GM10266 (cell line): ENCODE results near the gene SLC23A2.

Source experiments
- DNase-seq: peaks from one replicate; pipeline ENCODE4 v3.0.0; 2012; ENCODE audit errors: extremely low spot score
- CTCF ChIP-seq: IDR thresholded peaks from 2 replicates; pipeline ENCODE4 v1.5.1; 2012; ENCODE audit warnings: mild to moderate bottlenecking, low read depth; ENCODE audit not compliant: control insufficient read depth, insufficient read depth; ENCODE audit errors: missing control alignments

The SLC23A2 gene

GRCh38 chr20:4810426-4811019 lies 190.8 kb downstream of the SLC23A2 start:
- TF ChIP-seq CTCF = no peak

GRCh38 chr20:4809707-4810106 lies 191.6 kb downstream of the SLC23A2 start:
- no peak for TF ChIP-seq CTCF
- no peak for DNase-seq

More at GRCh38 chr20:4810426-4811019, 190.8 kb downstream of the SLC23A2 start:
- DNase-seq = no peak

GRCh38 chr20:4808872-4809271 lies 192.4 kb downstream of the SLC23A2 start:
- no peak for TF ChIP-seq CTCF
- DNase-seq = no peak

GRCh38 chr20:4805663-4806449 lies 195.5 kb downstream of the SLC23A2 start:
- DNase-seq = no peak
- no peak for TF ChIP-seq CTCF

- DNase-seq = no peak
These were observed 198.8 kb downstream of the SLC23A2 start for GRCh38 chr20:4802527-4802926.

More at GRCh38 chr20:4802527-4802926, 198.8 kb downstream of the SLC23A2 start:
- TF ChIP-seq CTCF = no peak
